ENCODE measurements around the gene OBSCN.

GRCh38 chr1:228402641-228403025 is 194.8 kb downstream of the OBSCN start:
- TF ChIP-seq CTCF (IDR thresholded peaks at IDR 0.05) (no peak), EZH2 (IDR thresholded peaks at IDR 0.05; ENCODE audit: borderline replicate concordance, insufficient read depth, low read depth, low read length, poor library complexity, severe bottlenecking) (no peak)
